HCT116 (cell line): ENCODE data around the gene TNC. TPM values are rescaled to one million over a fixed set of nuclear protein-coding genes. Genes with fewer than 3 reads are reported as not detected.

Experiments used
- ATAC-seq: fragments of 200-7000 bp; cut with Tn5 transposase; 2 replicates; pipeline ENCODE4 v1.9.1; 2020; ENCODE audit warnings: mild to moderate bottlenecking, moderate library complexity
- BruUV-seq: library from RNA; stranded (reverse); fragments of 400-500 nt; replicated peaks from 2 replicates; lab custom pipeline; 2021; lab: Mats Ljungman, UMichigan
- CTCF ChIA-PET: fragments of 300-600 bp; sonication (Branson Sonifier 250); formaldehyde crosslinking; loops from one replicate; lab custom pipeline; 2021; ENCODE audit warnings: antibody characterized with exemption; lab: Charles Lee
- POLR2A ChIA-PET: fragments of 300-600, 350-600 bp; sonication (Branson Sonifier 250); formaldehyde crosslinking; loops from one replicate; lab custom pipeline; 2021; ENCODE audit warnings: antibody characterized with exemption; lab: Charles Lee
- RAD21 ChIA-PET, 2 experiments: fragments of 300-600 bp; sonication (Branson Sonifier 250); formaldehyde crosslinking; loops; one replicate each; lab custom pipeline; 2023; ENCODE audit warnings: low total read pairs in 2 of 2; ENCODE audit not compliant: uncharacterized antibody in 2 of 2, unreplicated experiment in 2 of 2, low non-redundant PET in 1 of 2; lab: Charles Lee
- DNase-seq: peaks from one replicate; pipeline ENCODE4 v3.0.0-alpha.2; 2010; ENCODE audit warnings: low read depth, low spot score
- H2AFZ ChIP-seq: fragments of 200-600 bp; shearing (Covaris generic), sonication (generic); 2 replicates; pipeline ENCODE4 v1.6.1; 2017; ENCODE audit warnings: low read depth, mixed run types, mixed read lengths, antibody characterized with exemption, low read length; ENCODE audit not compliant: poor library complexity, severe bottlenecking
- H3K27ac ChIP-seq: 2 replicates; pipeline ENCODE4 v1.5.1; 2012; ENCODE audit warnings: low read depth, low read length
- H3K27me3 ChIP-seq: fragments of 200-600 bp; sonication (generic); 2 replicates; pipeline ENCODE4 v1.6.1; 2016; ENCODE audit warnings: mixed run types, low read length, mixed read lengths; ENCODE audit not compliant: insufficient read depth
- H3K36me3 ChIP-seq, 2 experiments: fragments of 200-500 bp in 1 of 2; fragments of 200-600 bp in 1 of 2; sonication (Bioruptor generic) in 1 of 2; sonication (generic) in 1 of 2; 2 replicates each; pipeline versions ENCODE4 v1.5.1 to v1.6.1; 2014 to 2016; ENCODE audit warnings: low read length in 2 of 2, inconsistent platforms in 1 of 2, mixed read lengths in 1 of 2, mixed run types in 1 of 2; ENCODE audit not compliant: insufficient read depth in 2 of 2, control insufficient read depth in 1 of 2
- H3K4me1 ChIP-seq, 2 experiments: fragments of 200-600 bp in 1 of 2; sonication (generic) in 1 of 2; 2 replicates each; pipeline versions ENCODE4 v1.5.1 to v1.6.1; 2012 to 2017; ENCODE audit warnings: low read length in 2 of 2, inconsistent platforms in 1 of 2, mild to moderate bottlenecking in 1 of 2, mixed read lengths in 1 of 2, mixed run types in 1 of 2, moderate library complexity in 1 of 2; ENCODE audit not compliant: insufficient read depth in 2 of 2, control insufficient read depth in 1 of 2
- H3K4me2 ChIP-seq: fragments of 200-600 bp; sonication (generic); 2 replicates; pipeline ENCODE4 v1.6.1; 2017; ENCODE audit warnings: mixed run types, low read length, mixed read lengths
- H3K4me3 ChIP-seq, 2 experiments: fragments of 200-600 bp in 1 of 2; sonication (generic) in 1 of 2; replicated peaks in 1 of 2; 2 replicates each; pipeline ENCODE4 v1.5.1; 2011 to 2016; ENCODE audit warnings: low read length in 2 of 2, control low read depth in 1 of 2, low read depth in 1 of 2, mild to moderate bottlenecking in 1 of 2, mixed read lengths in 1 of 2, mixed run types in 1 of 2
- H3K79me2 ChIP-seq: fragments of 200-600 bp; sonication (generic); 2 replicates; pipeline ENCODE4 v1.6.1; 2017; ENCODE audit warnings: mild to moderate bottlenecking, mixed run types, low read length, moderate library complexity, mixed read lengths; ENCODE audit not compliant: insufficient read depth
- H3K9ac ChIP-seq: fragments of 200-600 bp; sonication (generic); 2 replicates; pipeline ENCODE4 v1.6.1; 2016; ENCODE audit warnings: low read length, mixed read lengths
- H3K9me2 ChIP-seq: fragments of 200-600 bp; sonication (generic), shearing (Covaris generic); 2 replicates; pipeline ENCODE4 v1.6.1; 2017; ENCODE audit warnings: mixed run types, mild to moderate bottlenecking, moderate library complexity; ENCODE audit not compliant: insufficient read depth
- H3K9me3 ChIP-seq, 2 experiments: fragments of 200-500 bp in 1 of 2; fragments of 200-600 bp in 1 of 2; sonication (Bioruptor generic) in 1 of 2; sonication (generic) in 1 of 2; 2 replicates each; pipeline ENCODE4 v1.6.1; 2014 to 2017; ENCODE audit warnings: low read length in 2 of 2, mixed read lengths in 2 of 2, inconsistent platforms in 1 of 2, low read depth in 1 of 2, mild to moderate bottlenecking in 1 of 2, mixed run types in 1 of 2, moderate library complexity in 1 of 2; ENCODE audit not compliant: control insufficient read depth in 1 of 2, insufficient read depth in 1 of 2
- H4K20me1 ChIP-seq: fragments of 200-600 bp; sonication (generic), shearing (Covaris generic); 2 replicates; pipeline ENCODE4 v1.6.1; 2017; ENCODE audit warnings: mixed run types, mild to moderate bottlenecking, moderate library complexity; ENCODE audit not compliant: insufficient read depth
- CEBPB ChIP-seq: IDR thresholded peaks from 2 replicates; pipeline ENCODE4 v1.6.1; 2012; ENCODE audit warnings: low read depth
- CTCF ChIP-seq, 3 experiments: fragments of 200-600 bp in 1 of 3; sonication (generic) in 1 of 3; IDR thresholded peaks in 2 of 3; conservative IDR thresholded peaks in 1 of 3; 2 replicates each; pipeline ENCODE4 v1.5.1; 2012 to 2017; ENCODE audit warnings: low read depth in 2 of 3, low read length in 2 of 3, antibody characterized with exemption in 1 of 3, borderline replicate concordance in 1 of 3, control low read depth in 1 of 3, mild to moderate bottlenecking in 1 of 3, mixed read lengths in 1 of 3, mixed run types in 1 of 3, moderate library complexity in 1 of 3; ENCODE audit not compliant: insufficient read depth in 1 of 3
- ELF1 ChIP-seq: IDR thresholded peaks from 2 replicates; pipeline ENCODE4 v1.6.1; 2012; ENCODE audit warnings: low read depth, borderline replicate concordance
- RAD21 ChIP-seq: IDR thresholded peaks from 2 replicates; pipeline ENCODE4 v1.6.1; 2012; ENCODE audit warnings: low read depth, mild to moderate bottlenecking
- REST ChIP-seq: IDR thresholded peaks from 2 replicates; pipeline ENCODE4 v1.6.1; 2012; ENCODE audit warnings: low read depth
- TCF7L2 ChIP-seq: IDR thresholded peaks from 2 replicates; pipeline ENCODE4 v1.7.0; 2011; ENCODE audit warnings: borderline replicate concordance, inconsistent platforms; ENCODE audit not compliant: insufficient read depth, insufficient read length; ENCODE audit errors: extremely low read depth
- YY1 ChIP-seq: IDR thresholded peaks from 2 replicates; pipeline ENCODE4 v1.6.1; 2011; ENCODE audit warnings: low read length, low read depth, moderate library complexity, mild to moderate bottlenecking; ENCODE audit not compliant: insufficient replicate concordance; ENCODE audit errors: extremely low read depth
- ZNF274 ChIP-seq: fragments of 200-500 bp; sonication (Bioruptor generic); IDR thresholded peaks from 2 replicates; pipeline ENCODE4 v1.6.1; 2014; ENCODE audit warnings: mild to moderate bottlenecking, low read depth, low read length, inconsistent platforms
- intact Hi-C: fragments of 100-400 bp; cut with micrococcal nuclease; formaldehyde crosslinking; loops from 2 replicates; pipeline ENCODE4 v1.10.0; 2022
- total RNA-seq: library from RNA; stranded (reverse); gene quantifications from one replicate; pipeline ENCODE4 v1.2.1, GENCODE V29; 2021; ENCODE audit not compliant: unreplicated experiment

The TNC gene
- total RNA-seq, 1 experiment from 2014 or later: 0.49 TPM

DNA sequence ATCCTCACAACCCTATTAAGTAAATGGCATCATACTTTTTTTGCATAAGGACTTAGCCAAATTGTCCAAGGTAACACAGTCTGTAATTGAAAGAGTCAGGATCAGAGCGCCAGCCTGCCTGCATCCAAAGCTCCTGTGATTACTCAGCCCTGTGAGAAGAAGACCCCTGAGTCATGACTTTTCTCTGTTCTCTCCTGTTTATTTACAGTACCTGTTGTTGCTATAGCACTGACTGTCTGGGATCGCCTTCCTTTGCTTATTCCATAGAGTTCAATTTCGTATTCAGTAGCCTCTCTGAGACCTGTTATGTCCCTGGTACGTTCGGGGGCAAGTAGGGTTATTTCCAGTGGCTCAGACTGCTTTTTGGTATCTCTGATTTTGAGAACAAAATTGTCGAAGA, 71.8 kb downstream of the TNC start:
- ChIA-PET CTCF (no interaction called here), POLR2A (no interaction called here), RAD21 (no interaction called here)
- H3K4me3 ChIP-seq: no peak overlapping the region
- ATAC-seq (no peak), DNase-seq (no peak)
- no peaks in the 10 kb centered on the region for H3K4me1 ChIP-seq
- no peak overlapping the region for H3K27ac ChIP-seq
- no peaks in the 10 kb centered on the region for H3K9me2 ChIP-seq
- no peak overlapping the region for H2AFZ ChIP-seq
- H3K4me2 ChIP-seq: no peak overlapping the region
- TF ChIP-seq ZNF274 (no peak), RAD21 (no peak), YY1 (no peak)
- H3K27me3 ChIP-seq: peaks cover 12% of the 10 kb centered on the region; the same call in 1 of the 2 replicates
- no TSS peak for BruUV-seq
- no peaks in the 10 kb centered on the region for H3K36me3 ChIP-seq
- no peaks in the 10 kb centered on the region for H3K9me3 ChIP-seq
- no peaks in the 10 kb centered on the region for H4K20me1 ChIP-seq
- intact Hi-C loops: no loop called here
- no peak overlapping the region for H3K9ac ChIP-seq
- H3K79me2 ChIP-seq: no peaks in the 10 kb centered on the region

- no peak for DNase-seq
- Histone ChIP-seq H3K4me2 (no peak overlapping the region), H3K4me1 (no peaks in the 10 kb centered on the region), H3K9ac (no peak overlapping the region)
- POLR2A ChIA-PET: no interaction called here
- no TSS peak for BruUV-seq
- no peak for TF ChIP-seq ZNF274
- no peak for TF ChIP-seq ELF1
- TF ChIP-seq TCF7L2: no peak
- no peak for TF ChIP-seq REST
- no peak for TF ChIP-seq CEBPB
- TF ChIP-seq CTCF (IDR thresholded peaks at IDR 0.05 in 2 of 3, conservative IDR thresholded peaks at IDR 0.05 in 1 of 3; ENCODE audit: borderline replicate concordance in 1 of 3, insufficient read depth in 1 of 3, low read depth in 2 of 3, low read length in 2 of 3): no peak
- TF ChIP-seq, all 23 proteins: peak for 0
- no peak for ATAC-seq
- CTCF ChIA-PET: no interaction called here
- Histone ChIP-seq H3K9me2 (no peaks in the 10 kb centered on the region), H3K9me3 (no peaks in the 10 kb centered on the region), H3K36me3 (no peaks in the 10 kb centered on the region), H2AFZ (no peak overlapping the region), H3K79me2 (no peaks in the 10 kb centered on the region), H3K27me3 (peaks cover 6% of the 10 kb centered on the region; the same call in 1 of the 2 replicates), H3K4me3 (no peak overlapping the region), H3K27ac (no peak overlapping the region), H4K20me1 (no peaks in the 10 kb centered on the region)
- RAD21 ChIA-PET: no interaction called here
- intact Hi-C loops: no loop called here
These were observed 74.3 kb downstream of the TNC start for GRCh38 chr9:115043632-115044031.
